ENCODE measurements around the gene HEG1.
A peak's percentile ranks its signal among the peaks of the same experiment; 100 is the strongest.

Gene HEG1

DNA sequence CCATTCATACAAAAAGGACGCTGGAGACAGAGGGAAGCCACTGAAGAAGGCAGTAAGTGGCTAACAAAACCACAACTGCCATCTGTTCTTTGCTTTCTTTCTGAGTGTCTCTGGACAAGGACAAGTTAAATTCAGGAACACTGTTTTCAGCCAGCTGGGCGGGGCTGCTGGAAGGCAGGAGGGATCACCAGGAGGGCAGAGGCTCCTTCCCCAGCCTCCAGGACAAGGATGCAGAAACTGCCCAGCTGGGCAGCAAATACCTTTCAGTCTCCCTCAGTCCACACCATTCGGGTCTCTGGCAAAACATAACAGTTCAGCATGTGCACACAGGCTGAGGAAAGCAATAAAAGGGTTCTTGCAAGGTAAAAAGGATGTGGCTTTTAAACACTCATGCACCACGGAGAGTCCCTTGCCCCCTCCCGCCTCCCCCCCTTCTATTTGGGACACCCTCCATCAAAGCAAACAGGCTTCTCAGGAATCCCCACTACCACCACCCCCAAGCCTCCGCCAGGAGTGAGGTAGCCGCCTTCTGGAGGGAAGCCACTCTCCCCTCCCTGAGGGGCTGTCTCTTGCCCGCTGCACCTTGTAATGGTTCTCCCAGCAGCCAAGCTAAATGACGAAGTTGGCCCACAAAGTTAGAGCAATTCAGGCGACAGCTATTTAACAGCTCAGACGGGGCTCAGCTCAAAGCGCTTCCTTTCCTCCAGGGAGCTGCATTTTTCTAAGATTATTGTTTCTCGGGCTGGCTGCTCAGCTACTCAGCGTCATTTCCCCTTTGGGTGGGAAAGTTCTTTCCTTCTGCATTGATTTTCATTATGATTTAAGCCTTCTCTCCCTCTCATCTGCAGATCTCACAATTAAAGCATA lies 3.8 kb downstream of the HEG1 start:
- DNase-seq (ENCODE audit: low read depth in 2 of 2) = peak; percentile 82 to 97
- H3K4me3 ChIP-seq (replicated peaks in 1 of 2; ENCODE audit: low read depth in 2 of 2, low read length in 2 of 2) = peak overlapping the region; percentile 61 to 80
- TF ChIP-seq, protein P1, sequence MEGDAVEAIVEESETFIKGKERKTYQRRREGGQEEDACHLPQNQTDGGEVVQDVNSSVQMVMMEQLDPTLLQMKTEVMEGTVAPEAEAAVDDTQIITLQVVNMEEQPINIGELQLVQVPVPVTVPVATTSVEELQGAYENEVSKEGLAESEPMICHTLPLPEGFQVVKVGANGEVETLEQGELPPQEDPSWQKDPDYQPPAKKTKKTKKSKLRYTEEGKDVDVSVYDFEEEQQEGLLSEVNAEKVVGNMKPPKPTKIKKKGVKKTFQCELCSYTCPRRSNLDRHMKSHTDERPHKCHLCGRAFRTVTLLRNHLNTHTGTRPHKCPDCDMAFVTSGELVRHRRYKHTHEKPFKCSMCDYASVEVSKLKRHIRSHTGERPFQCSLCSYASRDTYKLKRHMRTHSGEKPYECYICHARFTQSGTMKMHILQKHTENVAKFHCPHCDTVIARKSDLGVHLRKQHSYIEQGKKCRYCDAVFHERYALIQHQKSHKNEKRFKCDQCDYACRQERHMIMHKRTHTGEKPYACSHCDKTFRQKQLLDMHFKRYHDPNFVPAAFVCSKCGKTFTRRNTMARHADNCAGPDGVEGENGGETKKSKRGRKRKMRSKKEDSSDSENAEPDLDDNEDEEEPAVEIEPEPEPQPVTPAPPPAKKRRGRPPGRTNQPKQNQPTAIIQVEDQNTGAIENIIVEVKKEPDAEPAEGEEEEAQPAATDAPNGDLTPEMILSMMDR (IDR thresholded peaks at IDR 0.05; ENCODE audit: low read depth, low read length) = no peak

DNA sequence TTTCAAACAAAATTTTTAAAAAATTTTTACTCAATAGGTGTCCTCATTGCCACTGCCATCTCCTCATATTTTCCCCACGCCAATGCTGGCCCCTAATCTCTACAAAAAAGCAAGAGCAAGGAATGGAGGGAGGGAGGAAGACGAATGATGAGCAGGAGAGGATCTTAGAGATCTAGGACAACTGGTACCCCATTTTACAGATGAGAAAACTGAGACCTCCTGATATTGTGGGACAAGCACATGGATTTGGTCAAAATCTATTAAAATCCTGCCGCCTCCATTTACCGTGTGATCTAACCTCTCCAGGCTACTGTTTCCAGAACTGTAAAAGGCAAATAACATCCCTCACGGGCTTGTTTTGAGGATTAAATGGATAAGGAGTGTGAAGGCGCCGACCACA lies 4.6 kb downstream of the HEG1 start:
- no peak for DNase-seq (ENCODE audit: low read depth in 2 of 2)
- no peak overlapping the region for H3K4me3 ChIP-seq (replicated peaks in 1 of 2; ENCODE audit: low read depth in 2 of 2, low read length in 2 of 2)
- TF ChIP-seq, protein P1 (IDR thresholded peaks at IDR 0.05; ENCODE audit: low read depth, low read length) = no peak

DNA sequence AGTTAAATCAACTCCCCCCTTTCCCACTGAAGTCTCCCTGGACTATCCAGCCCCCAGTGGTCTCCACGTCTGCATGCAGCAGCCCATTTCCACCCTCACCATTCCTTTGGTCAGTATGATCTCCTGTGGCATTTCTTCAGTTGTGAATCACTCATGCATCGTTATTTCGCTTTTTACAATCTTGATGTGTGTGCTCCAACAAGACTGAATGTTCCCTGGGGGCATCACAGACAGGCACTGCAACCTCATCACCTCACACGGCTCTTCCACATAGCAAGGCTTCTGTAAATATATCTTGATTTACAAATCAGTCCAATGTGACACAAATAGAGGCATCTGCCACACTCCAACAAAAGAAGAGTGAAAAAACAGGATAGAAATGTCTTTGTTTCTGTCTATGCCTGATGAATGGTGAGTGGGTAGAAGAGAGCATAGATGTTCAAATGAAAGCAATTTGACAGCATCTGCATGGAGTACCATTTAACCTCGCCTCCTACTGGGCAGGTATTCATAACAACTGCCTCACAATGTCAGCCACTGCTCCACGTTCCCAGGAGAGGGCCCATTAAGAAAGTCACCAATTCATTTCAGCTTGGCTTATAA lies 5.2 kb downstream of the HEG1 start:
- H3K4me3 ChIP-seq (replicated peaks in 1 of 2; ENCODE audit: low read depth in 2 of 2, low read length in 2 of 2) = no peak overlapping the region
- TF ChIP-seq, protein P1 (IDR thresholded peaks at IDR 0.05; ENCODE audit: low read depth, low read length) = no peak
- no peak for DNase-seq (ENCODE audit: low read depth in 2 of 2)

DNA sequence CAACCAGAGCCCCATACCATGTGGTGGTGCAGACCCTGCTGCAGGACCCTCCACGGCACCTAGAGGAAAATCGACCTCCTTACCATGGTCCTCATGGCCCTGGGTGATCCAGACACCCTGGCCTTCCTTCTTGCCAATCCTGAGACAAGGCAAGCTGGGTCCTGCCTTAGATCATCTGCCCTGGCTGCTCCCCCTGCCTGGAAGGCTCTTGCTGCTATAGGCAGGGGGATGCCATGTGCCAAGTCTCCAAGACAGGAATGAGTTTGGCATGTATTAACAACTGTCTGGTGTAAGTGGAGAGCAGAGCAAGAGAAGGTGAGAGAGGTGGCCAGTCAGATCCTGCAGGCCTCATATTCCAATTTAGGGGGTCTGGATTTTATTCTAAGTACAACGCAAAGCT lies 7.5 kb downstream of the HEG1 start:
- DNase-seq (ENCODE audit: low read depth in 2 of 2) = peak in 1 of 2 donors; percentile 31
- H3K4me3 ChIP-seq (replicated peaks in 1 of 2; ENCODE audit: low read depth in 2 of 2, low read length in 2 of 2) = no peak overlapping the region
- TF ChIP-seq, protein P1 (IDR thresholded peaks at IDR 0.05; ENCODE audit: low read depth, low read length) = no peak

- DNase-seq (ENCODE audit: low read depth in 2 of 2) = peak; percentile 62 to 80
- TF ChIP-seq, protein P1 (IDR thresholded peaks at IDR 0.05; ENCODE audit: low read depth, low read length) = peak; percentile 57
- H3K4me3 ChIP-seq (replicated peaks in 1 of 2; ENCODE audit: low read depth in 2 of 2, low read length in 2 of 2) = no peak overlapping the region
Observed at GRCh38 chr3:125045965-125046364, 9.8 kb downstream of the HEG1 start.

GRCh38 chr3:125045194-125045593 lies 10.6 kb downstream of the HEG1 start:
- TF ChIP-seq, protein P1 (IDR thresholded peaks at IDR 0.05; ENCODE audit: low read depth, low read length) = no peak
- no peak overlapping the region for H3K4me3 ChIP-seq (replicated peaks in 1 of 2; ENCODE audit: low read depth in 2 of 2, low read length in 2 of 2)

More at GRCh38 chr3:125045194-125045593, 10.6 kb downstream of the HEG1 start:
- DNase-seq (ENCODE audit: low read depth in 2 of 2) = peak; percentile 52 to 63
